NCI-H1105 (cell line): ENCODE measurements around the gene FAM98C.

Experiments
- DNase-seq: peaks from one replicate; lab custom pipeline; 2025; lab: John Stamatoyannopoulos, UW

FAM98C gene

GRCh38 chr19:38457690-38458405, 55.0 kb downstream of the FAM98C start:
- DNase-seq, result no peak
